Motor neuron (in vitro differentiated cells): Measurements from ENCODE around the gene HSD17B2. TPM values are rescaled to one million over a fixed set of nuclear protein-coding genes. Genes with fewer than 3 reads are reported as not detected.

ENCODE experiments used
- ATAC-seq, 8 experiments: fragments of 200-7000 bp; cut with Tn5 transposase; replicated peaks in 6 of 8; 2 replicates each; pipeline ENCODE4 v1.8.0; 2021; ENCODE audit warnings: mild to moderate bottlenecking in 8 of 8, moderate library complexity in 8 of 8
- H3K27ac ChIP-seq, 2 donors: fragments of 250-450 bp; sonication (Bioruptor Pico); 2 replicates each; pipeline ENCODE4 v1.9.0; 2021; ENCODE audit warnings: antibody characterized with exemption in 2 of 2, mild to moderate bottlenecking in 2 of 2, moderate library complexity in 1 of 2
- H3K4me1 ChIP-seq, 2 donors: fragments of 250-450 bp; sonication (Bioruptor Pico); replicated peaks in 1 of 2; 2 replicates each; pipeline ENCODE4 v1.6.1; 2021; ENCODE audit warnings: antibody characterized with exemption in 2 of 2, mild to moderate bottlenecking in 2 of 2, moderate library complexity in 1 of 2
- H3K4me3 ChIP-seq, 5 donors: fragments of 250-450 bp; sonication (Bioruptor Pico); 2 replicates each; pipeline ENCODE4 v1.9.0; 2021; ENCODE audit warnings: antibody characterized with exemption in 5 of 5, mild to moderate bottlenecking in 5 of 5, moderate library complexity in 4 of 5
- WGBS, 10 experiments: fragments of 450-650 bp; shearing (Covaris generic); methylation state at CpG; one replicate each; pipeline ENCODE4 v1.0.0; 2022; 5-methylcytosine and 5-hydroxymethylcytosine counted together
- in situ Hi-C, 9 experiments: fragments of 400-800 bp; cut with MboI; loops; one replicate each; pipeline ENCODE4 v1.15.0; 2021; ENCODE audit warnings: low sequenced_read_pairs in 9 of 9, low pct_unique_long_range_greater_than_20kb in 2 of 9; ENCODE audit not compliant: unreplicated experiment in 9 of 9
- total RNA-seq, 8 experiments: library from RNA; unstranded; fragments of 300-600 nt; gene quantifications; 2 replicates each; pipeline versions ENCODE4 v1.2.3 to v1.2.4, GENCODE V29; 2022

HSD17B2 gene
- total RNA-seq, 8 experiments from 2014 or later: 0.11 to 0.95 (median 0.24) TPM

DNA sequence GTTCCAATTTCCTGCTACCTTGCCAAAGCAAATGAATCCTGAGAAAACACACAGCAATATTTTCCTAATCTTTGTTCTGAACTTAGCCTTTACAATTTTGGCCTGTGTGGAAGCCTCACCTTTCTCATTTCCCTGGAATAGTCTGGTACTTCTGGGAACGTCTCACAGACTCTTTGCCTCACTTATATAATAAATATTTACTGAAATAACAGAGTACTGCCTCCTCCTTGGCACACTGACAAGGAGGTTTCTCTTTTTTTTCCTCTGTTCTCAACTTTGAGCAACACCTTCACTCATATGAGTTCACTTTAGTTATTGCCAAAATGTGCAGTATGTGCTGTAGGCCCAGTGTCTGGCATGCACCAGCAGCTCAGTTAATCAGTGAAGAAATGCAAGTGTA lies 37.3 kb downstream of the HSD17B2 start:
- ATAC-seq: no peak
- WGBS, 10 experiments: 13 to 100% (median 71%) methylated on average over 1 of the region's 1 CpG; no CpG with 5 or more reads in 3 of the 10 experiments
- in situ Hi-C loops: no loop called here

DNA sequence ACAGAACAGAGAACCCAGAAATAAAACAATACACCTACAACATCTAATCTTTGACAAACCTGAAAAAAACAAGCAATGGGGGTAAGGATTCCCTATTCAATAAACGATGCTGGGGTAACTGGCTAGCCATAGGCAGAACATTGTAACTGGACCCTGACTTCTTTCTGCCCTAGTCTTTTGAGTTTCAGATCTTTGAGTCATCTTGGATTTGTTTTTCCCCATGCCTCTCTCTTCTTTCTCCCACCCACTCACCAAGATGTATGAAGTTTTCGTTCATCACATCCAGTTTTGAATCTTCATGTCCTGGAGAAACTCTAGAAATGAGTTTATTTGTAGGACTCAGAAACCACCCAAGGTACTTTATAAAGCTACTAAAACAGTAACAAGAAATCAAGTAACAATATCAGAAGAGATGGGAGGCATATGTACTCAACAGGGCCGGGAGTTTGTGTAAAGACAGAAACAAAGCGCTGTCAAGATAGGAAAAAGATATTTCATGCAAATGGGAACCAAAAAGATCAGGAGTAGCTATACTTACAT lies 39.0 kb downstream of the HSD17B2 start:
- 37 to 97% (median 90%) methylated on average over 2 to 4 of the region's 4 CpGs for WGBS, 10 experiments
- Histone ChIP-seq H3K4me3 (no peak overlapping the region), H3K4me1 (peaks cover 0 to 12% of the 10 kb centered on the region in 2 donors), H3K27ac (no peak overlapping the region)
- in situ Hi-C loops: no loop called here
- no peak for ATAC-seq

More for the DNA sequence above, 37.3 kb downstream of the HSD17B2 start:
- Histone ChIP-seq H3K4me1 (peaks cover 0 to 12% of the 10 kb centered on the region in 2 donors), H3K27ac (no peak overlapping the region), H3K4me3 (no peak overlapping the region)

DNA sequence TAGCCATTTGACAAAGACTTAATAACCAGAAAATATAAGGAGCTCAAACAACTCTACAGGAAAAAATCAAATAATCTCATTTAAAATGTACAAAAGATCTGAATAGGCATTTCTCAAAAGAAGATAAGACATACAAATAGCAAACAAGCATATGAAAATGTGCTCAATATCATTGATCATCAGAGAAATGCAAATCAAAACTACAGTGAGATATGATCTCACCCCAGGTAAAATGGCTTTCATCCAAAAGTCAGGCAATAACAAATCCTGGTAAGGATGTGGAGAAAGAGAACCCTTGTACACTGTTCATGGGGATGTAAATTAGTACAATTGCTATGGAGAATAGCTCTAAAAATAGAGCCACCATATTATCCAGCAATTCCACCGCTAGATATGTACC lies 43.1 kb downstream of the HSD17B2 start:
- no peaks in the 10 kb centered on the region for H3K4me1 ChIP-seq
- no peak overlapping the region for H3K4me3 ChIP-seq
- no peak for ATAC-seq
- H3K27ac ChIP-seq: no peak overlapping the region
- in situ Hi-C loops: no loop called here
- WGBS, 10 experiments: 0 to 91% (median 80%) methylated on average over 1 of the region's 1 CpG; no CpG with 5 or more reads in 2 of the 10 experiments

DNA sequence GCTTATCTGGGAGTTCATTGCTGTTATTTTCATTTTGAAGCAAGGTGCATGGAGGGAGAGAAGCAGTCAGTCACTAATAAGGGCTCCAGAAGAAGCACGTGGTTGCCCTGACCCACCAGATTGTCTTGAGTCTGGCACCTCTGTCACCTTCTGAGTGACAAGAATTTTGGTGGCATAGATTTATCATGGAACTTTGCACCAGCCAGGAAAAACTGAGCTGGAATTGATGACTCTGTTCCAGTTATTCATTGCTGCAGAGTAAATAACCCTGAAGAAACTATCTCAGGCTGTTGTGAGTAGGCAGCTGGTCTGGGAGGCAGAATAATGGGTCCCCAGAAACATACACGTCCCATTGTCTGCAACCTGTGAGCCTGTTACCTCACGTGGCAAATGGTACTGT lies 44.8 kb downstream of the HSD17B2 start:
- Histone ChIP-seq H3K27ac (no peak overlapping the region), H3K4me1 (no peaks in the 10 kb centered on the region), H3K4me3 (no peak overlapping the region)
- in situ Hi-C loops: no loop called here
- WGBS, 10 experiments: 0 to 73% (median 60%) methylated on average over 1 to 2 of the region's 3 CpGs; no CpG with 5 or more reads in 3 of the 10 experiments
- no peak for ATAC-seq

DNA sequence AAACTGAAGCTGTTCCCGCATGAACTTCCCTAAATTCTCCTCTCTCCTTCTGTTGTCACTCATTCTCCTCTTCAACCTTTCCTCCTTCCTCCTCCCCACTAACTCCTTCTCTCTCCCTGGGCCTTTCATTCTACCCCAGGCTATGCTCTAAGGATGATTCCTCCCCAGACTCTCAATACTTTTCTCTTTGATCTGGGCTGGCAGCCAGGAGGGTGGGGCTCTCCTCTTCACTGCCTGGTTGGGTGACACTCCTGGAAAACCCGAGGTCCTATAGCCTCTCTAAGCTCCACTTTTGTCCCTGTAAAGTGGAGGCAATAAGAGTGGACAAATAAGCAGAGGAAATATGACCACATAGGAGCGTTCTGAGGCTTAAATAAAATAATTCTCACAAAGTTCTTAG lies 46.2 kb downstream of the HSD17B2 start:
- no peak overlapping the region for H3K4me3 ChIP-seq
- in situ Hi-C loops: no loop called here
- WGBS, 10 experiments: 29 to 100% (median 72%) methylated on average over 1 to 3 of the region's 3 CpGs
- ATAC-seq: peak in 2 of 8 experiments; percentile 59 to 71
- H3K4me1 ChIP-seq: no peaks in the 10 kb centered on the region
- H3K27ac ChIP-seq: no peak overlapping the region

DNA sequence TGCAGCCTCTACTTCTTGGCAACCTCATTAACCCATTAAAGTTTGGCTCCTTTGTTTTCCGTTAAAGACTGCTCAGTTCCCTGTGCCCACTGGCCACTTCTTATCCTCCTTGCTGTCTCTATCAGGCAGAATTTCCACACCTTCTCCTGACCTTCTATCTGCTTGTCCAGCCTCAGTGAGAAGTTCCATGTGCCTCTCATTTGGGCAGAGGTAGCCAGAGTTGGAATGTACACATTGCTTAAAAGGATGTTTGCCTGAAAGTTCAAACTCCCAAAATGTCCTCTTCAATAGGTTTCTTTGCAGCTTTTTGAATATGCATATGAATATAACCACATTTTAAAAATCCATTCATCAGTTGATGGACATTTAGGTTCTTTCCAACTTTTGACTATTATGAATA lies 47.0 kb downstream of the HSD17B2 start:
- no peak for ATAC-seq
- in situ Hi-C loops: no loop called here
- Histone ChIP-seq H3K4me3 (no peak overlapping the region), H3K4me1 (no peaks in the 10 kb centered on the region), H3K27ac (no peak overlapping the region)
- WGBS, 10 experiments: 83 to 100% (median 95%) methylated on average over 1 of the region's 1 CpG; no CpG with 5 or more reads in 6 of the 10 experiments

GRCh38 chr16:82082543-82083244 lies 47.6 kb downstream of the HSD17B2 start:
- Histone ChIP-seq H3K27ac (no peak overlapping the region), H3K4me3 (no peak overlapping the region), H3K4me1 (no peaks in the 10 kb centered on the region)
- in situ Hi-C loops: no loop called here
- ATAC-seq: peak in 1 of 8 experiments; percentile 60
- WGBS, 10 experiments: 40 to 94% (median 66%) methylated on average over 1 to 2 of the region's 2 CpGs; no CpG with 5 or more reads in 2 of the 10 experiments

GRCh38 chr16:82083710-82084353 lies 48.8 kb downstream of the HSD17B2 start:
- H3K4me3 ChIP-seq: no peak overlapping the region
- no peak overlapping the region for H3K27ac ChIP-seq
- ATAC-seq: no peak
- in situ Hi-C loops: no loop called here
- no peaks in the 10 kb centered on the region for H3K4me1 ChIP-seq
- 42 to 100% (median 71%) methylated on average over 1 to 5 of the region's 6 CpGs; no CpG with 5 or more reads in 1 of the 10 experiments for WGBS, 10 experiments

GRCh38 chr16:82085011-82085779 lies 50.1 kb downstream of the HSD17B2 start:
- no peak overlapping the region for H3K27ac ChIP-seq
- no peak overlapping the region for H3K4me3 ChIP-seq
- in situ Hi-C loops: no loop called here
- H3K4me1 ChIP-seq: no peaks in the 10 kb centered on the region
- WGBS, 10 experiments: 40 to 80% (median 60%) methylated on average over 1 to 2 of the region's 2 CpGs; no CpG with 5 or more reads in 5 of the 10 experiments
- ATAC-seq: no peak

GRCh38 chr16:82088483-82088882 lies 53.4 kb downstream of the HSD17B2 start:
- WGBS, 10 experiments: 0 to 82% (median 74%) methylated on average over 2 to 4 of the region's 4 CpGs; no CpG with 5 or more reads in 3 of the 10 experiments
- ATAC-seq: no peak
- in situ Hi-C loops: no loop called here

DNA sequence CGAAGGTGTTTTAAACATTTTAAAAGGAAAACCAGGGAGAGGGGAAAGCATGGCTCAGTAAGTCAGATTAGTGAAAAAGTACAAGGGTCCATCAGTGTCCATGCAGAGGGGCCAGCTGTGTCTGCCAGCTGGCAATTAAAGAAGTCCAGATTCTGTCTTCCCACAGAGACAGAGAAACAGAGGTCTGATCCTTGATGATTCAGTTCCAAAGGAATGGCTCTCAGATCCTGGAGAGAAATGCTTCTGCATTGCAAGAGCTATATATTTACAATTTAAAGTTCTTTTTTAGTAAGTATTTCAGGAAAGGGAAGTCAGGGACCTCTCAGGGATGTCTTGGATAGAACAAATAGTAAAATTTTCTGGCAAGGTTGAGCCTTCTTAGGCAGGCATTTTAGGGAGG lies 56.2 kb downstream of the HSD17B2 start:
- peak in 2 of 8 experiments; percentile 32 to 63 for ATAC-seq
- in situ Hi-C loops: no loop called here
- no peak overlapping the region for H3K4me3 ChIP-seq
- H3K27ac ChIP-seq: no peak overlapping the region
- WGBS, 10 experiments: 40 to 100% (median 80%) methylated on average over 1 of the region's 1 CpG; no CpG with 5 or more reads in 6 of the 10 experiments
- peaks cover 0 to 3% of the 10 kb centered on the region in 2 donors for H3K4me1 ChIP-seq

More at GRCh38 chr16:82088483-82088882, 53.4 kb downstream of the HSD17B2 start:
- Histone ChIP-seq H3K4me1 (no peaks in the 10 kb centered on the region), H3K4me3 (no peak overlapping the region), H3K27ac (no peak overlapping the region)

- no peak overlapping the region for H3K27ac ChIP-seq
- no peak for ATAC-seq
- 0 to 100% (median 83%) methylated on average over 1 to 2 of the region's 2 CpGs; no CpG with 5 or more reads in 1 of the 10 experiments for WGBS, 10 experiments
- H3K4me3 ChIP-seq: no peak overlapping the region
- H3K4me1 ChIP-seq: peaks cover 0 to 3% of the 10 kb centered on the region in 2 donors
- in situ Hi-C loops: no loop called here
Observed at GRCh38 chr16:82092711-82093110, 57.7 kb downstream of the HSD17B2 start.
